H9 (cell line): Measurements from ENCODE around the gene VDR. TPM values are rescaled to one million over a fixed set of nuclear protein-coding genes. Genes with fewer than 3 reads are reported as not detected.

Source experiments
- DNase-seq: peaks from one replicate; pipeline ENCODE4 v3.0.0-alpha.2; 2017
- H2AFZ ChIP-seq: one replicate; pipeline ENCODE4 v1.6.1; 2013; ENCODE audit warnings: mild to moderate bottlenecking, low read length, control low read depth, moderate library complexity
- H2AK5ac ChIP-seq: 2 replicates; pipeline ENCODE4 v1.6.1; 2013; ENCODE audit warnings: low read length, control low read depth, mixed read lengths; ENCODE audit not compliant: insufficient read length
- H2BK120ac ChIP-seq: one replicate; pipeline ENCODE4 v1.6.1; 2013; ENCODE audit warnings: low read depth, mild to moderate bottlenecking, low read length, control low read depth, inconsistent platforms; ENCODE audit not compliant: poor library complexity, severe bottlenecking
- H2BK12ac ChIP-seq: 2 replicates; pipeline ENCODE4 v1.6.1; 2013; ENCODE audit warnings: low read length, control low read depth, mixed read lengths, low read depth; ENCODE audit not compliant: insufficient read length
- H2BK15ac ChIP-seq: 2 replicates; pipeline ENCODE4 v1.6.1; 2013; ENCODE audit warnings: low read depth, low read length, control low read depth
- H2BK20ac ChIP-seq: one replicate; pipeline ENCODE4 v1.6.1; 2013; ENCODE audit warnings: low read depth, mild to moderate bottlenecking, low read length, control low read depth, inconsistent platforms; ENCODE audit not compliant: poor library complexity, severe bottlenecking
- H2BK5ac ChIP-seq: 2 replicates; pipeline ENCODE4 v1.6.1; 2013; ENCODE audit warnings: low read length, control low read depth, mixed read lengths; ENCODE audit not compliant: insufficient read length
- H3K14ac ChIP-seq: 2 replicates; pipeline ENCODE4 v1.6.1; 2013; ENCODE audit warnings: low read length, control low read depth; ENCODE audit not compliant: insufficient read depth
- H3K18ac ChIP-seq: 2 replicates; pipeline ENCODE4 v1.6.1; 2013; ENCODE audit warnings: low read depth, mild to moderate bottlenecking, mixed read lengths, low read length, control low read depth; ENCODE audit not compliant: insufficient read length
- H3K23ac ChIP-seq: 2 replicates; pipeline ENCODE4 v1.6.1; 2013; ENCODE audit warnings: low read length, control low read depth, mixed read lengths, low read depth; ENCODE audit not compliant: insufficient read length
- H3K23me2 ChIP-seq: 2 replicates; pipeline ENCODE4 v1.6.1; 2013; ENCODE audit warnings: low read depth, mild to moderate bottlenecking, mixed read lengths, low read length, control low read depth; ENCODE audit not compliant: insufficient read length, poor library complexity, severe bottlenecking
- H3K27ac ChIP-seq: 2 replicates; pipeline ENCODE4 v1.5.1; 2013; ENCODE audit warnings: low read length, control low read depth, mixed read lengths, low read depth; ENCODE audit not compliant: insufficient read length
- H3K27me3 ChIP-seq: 2 replicates; pipeline ENCODE4 v1.6.1; 2013; ENCODE audit warnings: low read length, control low read depth, inconsistent platforms; ENCODE audit not compliant: insufficient read depth
- H3K4ac ChIP-seq: 2 replicates; pipeline ENCODE4 v1.6.1; 2013; ENCODE audit warnings: low read depth, mild to moderate bottlenecking, control low read depth, inconsistent platforms, low read length, moderate library complexity
- H3K4me1 ChIP-seq: 2 replicates; pipeline ENCODE4 v1.6.1; 2013; ENCODE audit warnings: low read length, control low read depth, inconsistent platforms; ENCODE audit not compliant: insufficient read depth
- H3K4me2 ChIP-seq: 2 replicates; pipeline ENCODE4 v1.6.1; 2013; ENCODE audit warnings: low read length, control low read depth, mixed read lengths; ENCODE audit not compliant: insufficient read length, insufficient read depth
- H3K56ac ChIP-seq: 2 replicates; pipeline ENCODE4 v1.6.1; 2013; ENCODE audit warnings: low read depth, mild to moderate bottlenecking, mixed read lengths, low read length, control low read depth; ENCODE audit not compliant: insufficient read length
- H3K79me1 ChIP-seq: 2 replicates; pipeline ENCODE4 v1.6.1; 2013; ENCODE audit warnings: low read depth, mild to moderate bottlenecking, moderate library complexity, low read length, control low read depth, inconsistent platforms; ENCODE audit not compliant: insufficient read depth, poor library complexity, severe bottlenecking
- H3K79me2 ChIP-seq: 2 replicates; pipeline ENCODE4 v1.6.1; 2013; ENCODE audit warnings: low read length, control low read depth, inconsistent platforms; ENCODE audit not compliant: insufficient read depth
- H3K9ac ChIP-seq: 2 replicates; pipeline ENCODE4 v1.6.1; 2013; ENCODE audit warnings: low read length, control low read depth, mixed read lengths; ENCODE audit not compliant: insufficient read length; ENCODE audit errors: extremely low read depth
- H3K9me3 ChIP-seq: one replicate; pipeline ENCODE4 v1.6.1; 2013; ENCODE audit warnings: low read depth, low read length, inconsistent platforms; ENCODE audit not compliant: control insufficient read depth
- H3T11ph ChIP-seq: one replicate; pipeline ENCODE4 v1.6.1; 2013; ENCODE audit warnings: mild to moderate bottlenecking, low read length, control low read depth, inconsistent platforms
- H4K20me1 ChIP-seq: one replicate; pipeline ENCODE4 v1.6.1; 2013; ENCODE audit not compliant: control insufficient read depth, insufficient read length, insufficient read depth
- H4K5ac ChIP-seq: 2 replicates; pipeline ENCODE4 v1.6.1; 2013; ENCODE audit warnings: low read depth, mild to moderate bottlenecking, mixed read lengths, low read length, control low read depth; ENCODE audit not compliant: insufficient read length
- H4K8ac ChIP-seq: replicated peaks from 2 replicates; pipeline ENCODE4 v1.6.1; 2013; ENCODE audit warnings: low read length, control low read depth, mixed read lengths, low read depth; ENCODE audit not compliant: insufficient read length
- H4K91ac ChIP-seq: 2 replicates; pipeline ENCODE4 v1.6.1; 2013; ENCODE audit warnings: low read depth, mild to moderate bottlenecking, moderate library complexity, mixed read lengths, low read length, control low read depth; ENCODE audit not compliant: insufficient read length
- H3K27ac Mint-ChIP-seq, 3 experiments: 2 replicates in 2 of 3; 3 replicates in 1 of 3; pipeline ENCODE4 v1.8.0; 2020 to 2021; ENCODE audit warnings: mixed read lengths in 3 of 3, mild to moderate bottlenecking in 1 of 3, moderate library complexity in 1 of 3
- H3K27me3 Mint-ChIP-seq: 2 replicates; pipeline ENCODE4 v1.8.0; 2021; ENCODE audit warnings: low read depth, mild to moderate bottlenecking, moderate library complexity, mixed read lengths
- H3K36me3 Mint-ChIP-seq, 3 experiments: 2 replicates in 2 of 3; 3 replicates in 1 of 3; pipeline ENCODE4 v1.8.0; 2020 to 2021; ENCODE audit warnings: low read depth in 3 of 3, mixed read lengths in 3 of 3; ENCODE audit not compliant: insufficient read depth in 1 of 3
- H3K4me1 Mint-ChIP-seq, 2 experiments: 2 replicates each; pipeline ENCODE4 v1.8.0; 2020; ENCODE audit warnings: mixed read lengths in 2 of 2
- H3K4me3 Mint-ChIP-seq, 2 experiments: 2 replicates in 1 of 2; 3 replicates in 1 of 2; pipeline ENCODE4 v1.8.0; 2020 to 2021; ENCODE audit warnings: mild to moderate bottlenecking in 2 of 2, mixed read lengths in 2 of 2, moderate library complexity in 1 of 2
- H3K9me3 Mint-ChIP-seq, 2 experiments: 2 replicates in 1 of 2; 3 replicates in 1 of 2; pipeline ENCODE4 v1.8.0; 2020; ENCODE audit warnings: mild to moderate bottlenecking in 2 of 2, mixed read lengths in 2 of 2, moderate library complexity in 1 of 2
- WGBS: extraction: QIAGEN DNeasy Blood & Tissue Kit; methylation state at CpG from one replicate; pipeline ENCODE4 v1.1.7; 2013; ENCODE audit warnings: missing lambda C conversion rate, low lambda C conversion rate, mixed read lengths; ENCODE audit not compliant: insufficient read length; ENCODE audit errors: extremely low coverage; 5-methylcytosine and 5-hydroxymethylcytosine counted together
- total RNA-seq: library from RNA; stranded (reverse); gene quantifications from 2 replicates; pipeline ENCODE4 v1.2.1, GENCODE V29; 2021
- TF ChIP-seq, protein P1 (sequence below): fragments of 200-600 bp; sonication (generic); conservative IDR thresholded peaks from 3 replicates; pipeline ENCODE4 v1.8.0; 2021; ENCODE audit warnings: antibody characterized with exemption, mild to moderate bottlenecking

The VDR gene
- total RNA-seq, 1 experiment from 2014 or later, result 0.61 TPM

DNA sequence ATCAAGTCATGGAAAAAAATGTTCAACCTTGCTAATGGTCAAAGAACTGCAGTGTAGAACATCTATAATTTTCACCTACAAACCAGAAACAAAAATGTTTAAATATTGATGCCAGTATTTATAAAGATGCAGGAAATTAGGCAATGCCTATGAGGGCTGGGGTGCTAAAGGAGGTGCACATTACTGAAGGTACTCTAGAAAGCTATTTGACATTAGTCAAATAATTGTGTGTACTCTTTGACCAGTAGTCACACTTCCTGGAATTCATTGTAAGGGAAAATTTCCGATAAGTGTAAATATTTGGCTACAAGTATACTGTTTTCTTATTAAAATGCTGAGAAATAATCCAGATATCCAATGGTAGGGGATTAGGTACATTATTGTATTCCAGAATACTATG lies 48.7 kb downstream of the VDR start:
- no peak overlapping the region for H3K18ac ChIP-seq
- no peak overlapping the region for H3K14ac ChIP-seq
- H3K27ac ChIP-seq, result no peak overlapping the region
- no peak overlapping the region for H3K23ac ChIP-seq
- H2BK12ac ChIP-seq, result no peak overlapping the region
- H3T11ph ChIP-seq, result no peak overlapping the region
- H4K20me1 ChIP-seq, result no peaks in the 10 kb centered on the region
- H4K91ac ChIP-seq, result no peak overlapping the region
- no peaks in the 10 kb centered on the region for H3K23me2 ChIP-seq
- no peak overlapping the region for H3K9ac ChIP-seq
- no peak overlapping the region for H2AFZ ChIP-seq
- no peak overlapping the region for H3K27ac Mint-ChIP-seq
- H3K27me3 ChIP-seq, result no peaks in the 10 kb centered on the region
- no peaks in the 10 kb centered on the region for H3K79me1 ChIP-seq
- no CpG with 5 or more reads among the region's 1 CpG for WGBS
- H3K79me2 ChIP-seq, result no peaks in the 10 kb centered on the region
- no peaks in the 10 kb centered on the region; a peak in 1 of 7 replicates for H3K36me3 Mint-ChIP-seq
- H2BK120ac ChIP-seq, result no peak overlapping the region
- H3K56ac ChIP-seq, result no peak overlapping the region
- no peaks in the 10 kb centered on the region for H3K9me3 ChIP-seq
- no peak overlapping the region for H2BK15ac ChIP-seq
- H2BK20ac ChIP-seq, result no peak overlapping the region
- peaks cover 4 to 9% of the 10 kb centered on the region in 2 experiments for H3K4me1 Mint-ChIP-seq
- H2BK5ac ChIP-seq, result no peak overlapping the region
- no peak overlapping the region for H3K4me3 Mint-ChIP-seq
- H3K9me3 Mint-ChIP-seq, result no peaks in the 10 kb centered on the region
- TF ChIP-seq, protein P1, sequence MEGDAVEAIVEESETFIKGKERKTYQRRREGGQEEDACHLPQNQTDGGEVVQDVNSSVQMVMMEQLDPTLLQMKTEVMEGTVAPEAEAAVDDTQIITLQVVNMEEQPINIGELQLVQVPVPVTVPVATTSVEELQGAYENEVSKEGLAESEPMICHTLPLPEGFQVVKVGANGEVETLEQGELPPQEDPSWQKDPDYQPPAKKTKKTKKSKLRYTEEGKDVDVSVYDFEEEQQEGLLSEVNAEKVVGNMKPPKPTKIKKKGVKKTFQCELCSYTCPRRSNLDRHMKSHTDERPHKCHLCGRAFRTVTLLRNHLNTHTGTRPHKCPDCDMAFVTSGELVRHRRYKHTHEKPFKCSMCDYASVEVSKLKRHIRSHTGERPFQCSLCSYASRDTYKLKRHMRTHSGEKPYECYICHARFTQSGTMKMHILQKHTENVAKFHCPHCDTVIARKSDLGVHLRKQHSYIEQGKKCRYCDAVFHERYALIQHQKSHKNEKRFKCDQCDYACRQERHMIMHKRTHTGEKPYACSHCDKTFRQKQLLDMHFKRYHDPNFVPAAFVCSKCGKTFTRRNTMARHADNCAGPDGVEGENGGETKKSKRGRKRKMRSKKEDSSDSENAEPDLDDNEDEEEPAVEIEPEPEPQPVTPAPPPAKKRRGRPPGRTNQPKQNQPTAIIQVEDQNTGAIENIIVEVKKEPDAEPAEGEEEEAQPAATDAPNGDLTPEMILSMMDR, result no peak
- no peak overlapping the region for H2AK5ac ChIP-seq
- no peak overlapping the region for H3K4ac ChIP-seq
- no peak overlapping the region for H3K4me2 ChIP-seq
- H4K8ac ChIP-seq, result no peak overlapping the region
- H3K27me3 Mint-ChIP-seq, result peaks cover 12% of the 10 kb centered on the region
- no peak overlapping the region for H4K5ac ChIP-seq
- H3K4me1 ChIP-seq, result peaks cover under 1% of the 10 kb centered on the region; the same call in 1 of the 2 replicates
- no peak for DNase-seq
